Metanephros (tissue), 1 donor: ENCODE results near the gene PROSER2. TPM values are rescaled to one million over a fixed set of nuclear protein-coding genes. Genes with fewer than 3 reads are reported as not detected.

Source experiments
- total RNA-seq: library from RNA; depleted of rRNA; stranded (reverse); fragments of >200 nt; gene quantifications from one replicate; pipeline ENCODE4 v1.2.3, GENCODE V29; 2014

PROSER2 gene, protein sequence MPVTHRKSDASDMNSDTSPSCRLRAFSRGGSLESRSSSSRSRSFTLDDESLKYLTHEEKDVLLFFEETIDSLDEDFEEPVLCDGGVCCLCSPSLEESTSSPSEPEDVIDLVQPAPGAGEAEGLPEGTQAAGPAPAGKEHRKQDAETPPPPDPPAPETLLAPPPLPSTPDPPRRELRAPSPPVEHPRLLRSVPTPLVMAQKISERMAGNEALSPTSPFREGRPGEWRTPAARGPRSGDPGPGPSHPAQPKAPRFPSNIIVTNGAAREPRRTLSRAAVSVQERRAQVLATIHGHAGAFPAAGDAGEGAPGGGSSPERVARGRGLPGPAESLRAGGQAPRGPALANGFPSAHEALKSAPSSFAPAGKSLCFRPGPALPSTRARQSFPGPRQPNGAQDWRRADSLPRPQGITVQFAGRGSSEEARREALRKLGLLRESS
- 12.4 TPM for total RNA-seq

DNA sequence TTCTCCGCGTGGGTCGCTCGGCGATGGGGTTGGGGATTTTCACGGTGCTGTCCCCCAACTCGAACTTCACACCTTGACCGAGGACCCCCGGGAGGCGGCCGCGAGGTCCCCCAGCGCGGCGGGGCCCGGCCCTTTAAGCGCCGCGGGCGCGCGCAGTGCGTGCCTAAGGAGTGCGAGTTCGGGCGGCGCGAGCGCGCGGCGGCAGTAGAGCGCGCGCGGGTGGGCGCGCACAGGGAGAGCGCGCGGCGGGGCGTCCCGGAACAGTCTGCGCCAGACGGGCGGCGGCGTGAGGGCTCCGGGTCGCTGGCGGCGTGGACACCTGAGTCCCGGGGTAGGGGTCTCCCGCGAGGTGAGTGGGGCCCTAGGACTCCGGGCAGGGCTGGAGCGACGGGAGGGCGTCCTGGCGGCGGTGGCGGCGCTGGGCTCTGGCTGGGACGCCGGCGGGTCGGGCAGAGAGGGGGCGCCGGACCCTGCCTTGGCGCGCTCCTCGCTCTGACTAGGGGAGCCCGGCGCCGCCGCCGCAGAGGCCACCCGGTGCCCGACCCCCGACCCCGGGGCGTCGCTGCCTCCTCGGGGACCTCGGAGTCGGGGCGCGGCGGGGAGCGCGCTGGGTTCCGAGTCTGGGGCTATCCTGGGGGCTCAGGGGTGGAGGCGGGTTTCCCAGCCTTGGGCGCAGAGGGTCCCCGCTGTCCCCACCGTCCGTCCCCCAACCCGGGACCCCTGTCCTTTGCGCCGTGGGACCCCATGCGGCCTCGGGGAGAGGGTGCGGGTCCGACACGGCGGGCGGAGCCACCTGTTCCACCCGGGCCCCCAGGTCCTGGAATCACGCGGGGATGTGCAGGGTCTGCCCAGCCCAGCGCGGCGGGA lies at the start of gene PROSER2:
PROSER2 (plus strand) TSS at position 235 of the 867 bp plus-strand sequence. CDS start 28,722 bp downstream, outside the sequence.

Other genes starting within 250 kb of the PROSER2 start
- 20.1 TPM for gene USP6NL, start 211.7 kb upstream of the PROSER2 start, total RNA-seq
- 30.1 TPM for gene ECHDC3, start 81.0 kb upstream of the PROSER2 start, total RNA-seq
- 19.9 TPM for gene UPF2, start 219.5 kb downstream of the PROSER2 start, total RNA-seq
- gene DHTKD1, start 245.6 kb downstream of the PROSER2 start, total RNA-seq = 34.7 TPM